GM19238 (cell line): Measurements from ENCODE around the gene VPS13C.

Experiments used
- DNase-seq: peaks from one replicate; pipeline ENCODE4 v3.0.0; 2011; ENCODE audit warnings: low spot score; ENCODE audit not compliant: insufficient read length

The VPS13C gene

GRCh38 chr15:61819386-61819785, 240.9 kb downstream of the VPS13C start:
- no peak for DNase-seq

- no peak for DNase-seq
Observed at GRCh38 chr15:61818801-61819200, 241.4 kb downstream of the VPS13C start.

GRCh38 chr15:61816856-61817255, 243.4 kb downstream of the VPS13C start:
- no peak for DNase-seq

- no peak for DNase-seq
Observed at GRCh38 chr15:61815356-61816083, 244.7 kb downstream of the VPS13C start.

GRCh38 chr15:61812476-61812875, 247.8 kb downstream of the VPS13C start:
- DNase-seq: no peak

GRCh38 chr15:61811952-61812351, 248.3 kb downstream of the VPS13C start:
- DNase-seq: no peak

GRCh38 chr15:61809216-61809615, 251.0 kb downstream of the VPS13C start:
- no peak for DNase-seq

- DNase-seq: no peak
Observed at GRCh38 chr15:61807281-61807929, 252.8 kb downstream of the VPS13C start.
